ENCODE data around the gene CAMKV.

GRCh38 chr3:49878686-49879085 is 9.0 kb upstream of the CAMKV start:
- no peak for TF ChIP-seq CTCF (IDR thresholded peaks at IDR 0.05)
- no peak for TF ChIP-seq POLR2A (IDR thresholded peaks at IDR 0.05)
